Esophagus mucosa (tissue), 1 donor: ENCODE data around the gene CTSW. TPM values are rescaled to one million over a fixed set of nuclear protein-coding genes. Genes with fewer than 3 reads are reported as not detected.

Experiments used
- ATAC-seq: fragments of 200-7000 bp; cut with Tn5 transposase; one replicate; pipeline ENCODE4 v1.9.1; 2020
- total RNA-seq: library from RNA; stranded (reverse); gene quantifications from one replicate; pipeline ENCODE4 v1.2.4, GENCODE V29; 2023
- donor health status: DM: yes; HTN: yes; CAD: no.

Gene CTSW
- total RNA-seq, 1 donor from 2014 or later = not detected

GRCh38 chr11:65906602-65907001, 27.0 kb downstream of the CTSW start:
- peak; percentile 5 for ATAC-seq

- ATAC-seq = no peak
Measured at GRCh38 chr11:65907878-65908277, 28.2 kb downstream of the CTSW start.

- ATAC-seq = peak; percentile 38
Measured at GRCh38 chr11:65911682-65912568, 32.3 kb downstream of the CTSW start.

- peak; percentile 65 for ATAC-seq
Measured at GRCh38 chr11:65912845-65913244, 33.2 kb downstream of the CTSW start.

GRCh38 chr11:65915101-65915820, 35.6 kb downstream of the CTSW start:
- no peak for ATAC-seq

GRCh38 chr11:65915821-65916251, 36.2 kb downstream of the CTSW start:
- ATAC-seq = peak; percentile 57

- no peak for ATAC-seq
Measured at GRCh38 chr11:65916391-65916790, 36.8 kb downstream of the CTSW start.

- ATAC-seq = no peak
Measured at GRCh38 chr11:65917077-65917433, 37.4 kb downstream of the CTSW start.

- no peak for ATAC-seq
Measured at GRCh38 chr11:65917434-65918210, 38.0 kb downstream of the CTSW start.

- ATAC-seq = no peak
Measured at GRCh38 chr11:65918211-65919140, 38.8 kb downstream of the CTSW start, which contains the start of gene C11orf68. C11orf68 (minus strand) TSS chr11:65919062; CDS start chr11:65919031, 31 bp downstream.

GRCh38 chr11:65919141-65919572, 39.5 kb downstream of the CTSW start, which contains the start of gene DRAP1:
DRAP1 (plus strand) TSS chr11:65919426; CDS start chr11:65919502, 76 bp downstream.
- peak; percentile 84 for ATAC-seq

GRCh38 chr11:65919573-65920371, 40.1 kb downstream of the CTSW start:
- peak; percentile 12 for ATAC-seq

- ATAC-seq = no peak
Measured at GRCh38 chr11:65920372-65920802, 40.8 kb downstream of the CTSW start.

- ATAC-seq = no peak
Measured at GRCh38 chr11:65921033-65921555, 41.5 kb downstream of the CTSW start.

GRCh38 chr11:65921876-65922275, 42.2 kb downstream of the CTSW start:
- no peak for ATAC-seq

GRCh38 chr11:65922565-65922964, 42.9 kb downstream of the CTSW start:
- ATAC-seq = no peak

GRCh38 chr11:65925397-65925796, 45.8 kb downstream of the CTSW start:
- no peak for ATAC-seq

GRCh38 chr11:65927904-65928397, 48.3 kb downstream of the CTSW start:
- ATAC-seq = peak; percentile 24

GRCh38 chr11:65928667-65929066, 49.0 kb downstream of the CTSW start:
- ATAC-seq = no peak
